ENCODE measurements around the gene IRGM.
"Not testable (repeated sequence)": the region's sequence is repeated elsewhere in the genome, so short reads cannot be mapped to it uniquely, and the experiment has no call there.

The IRGM gene

DNA sequence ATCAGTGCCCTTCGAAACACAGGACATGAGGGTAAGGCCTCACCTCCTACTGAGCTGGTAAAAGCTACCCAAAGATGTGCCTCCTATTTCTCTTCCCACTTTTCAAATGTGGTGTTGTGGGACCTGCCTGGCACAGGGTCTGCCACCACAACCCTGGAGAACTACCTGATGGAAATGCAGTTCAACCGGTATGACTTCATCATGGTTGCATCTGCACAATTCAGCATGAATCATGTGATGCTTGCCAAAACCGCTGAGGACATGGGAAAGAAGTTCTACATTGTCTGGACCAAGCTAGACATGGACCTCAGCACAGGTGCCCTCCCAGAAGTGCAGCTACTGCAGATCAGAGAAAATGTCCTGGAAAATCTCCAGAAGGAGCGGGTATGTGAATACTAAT lies 1.9 kb downstream of the IRGM start:
- H3K79me2 ChIP-seq (ENCODE audit: insufficient read depth, low read depth): no peaks in the 10 kb centered on the region
- no peak overlapping the region for H3K4me2 ChIP-seq
- no peak overlapping the region for H3K4me3 ChIP-seq (IDR thresholded peaks at IDR 0.05; ENCODE audit: insufficient read depth, low read depth, low read length)
- TF ChIP-seq, protein P1, sequence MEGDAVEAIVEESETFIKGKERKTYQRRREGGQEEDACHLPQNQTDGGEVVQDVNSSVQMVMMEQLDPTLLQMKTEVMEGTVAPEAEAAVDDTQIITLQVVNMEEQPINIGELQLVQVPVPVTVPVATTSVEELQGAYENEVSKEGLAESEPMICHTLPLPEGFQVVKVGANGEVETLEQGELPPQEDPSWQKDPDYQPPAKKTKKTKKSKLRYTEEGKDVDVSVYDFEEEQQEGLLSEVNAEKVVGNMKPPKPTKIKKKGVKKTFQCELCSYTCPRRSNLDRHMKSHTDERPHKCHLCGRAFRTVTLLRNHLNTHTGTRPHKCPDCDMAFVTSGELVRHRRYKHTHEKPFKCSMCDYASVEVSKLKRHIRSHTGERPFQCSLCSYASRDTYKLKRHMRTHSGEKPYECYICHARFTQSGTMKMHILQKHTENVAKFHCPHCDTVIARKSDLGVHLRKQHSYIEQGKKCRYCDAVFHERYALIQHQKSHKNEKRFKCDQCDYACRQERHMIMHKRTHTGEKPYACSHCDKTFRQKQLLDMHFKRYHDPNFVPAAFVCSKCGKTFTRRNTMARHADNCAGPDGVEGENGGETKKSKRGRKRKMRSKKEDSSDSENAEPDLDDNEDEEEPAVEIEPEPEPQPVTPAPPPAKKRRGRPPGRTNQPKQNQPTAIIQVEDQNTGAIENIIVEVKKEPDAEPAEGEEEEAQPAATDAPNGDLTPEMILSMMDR (conservative IDR thresholded peaks at IDR 0.05; ENCODE audit: low read depth, low read length): no peak
- H3K27ac ChIP-seq: no peak overlapping the region
- no peaks in the 10 kb centered on the region for H3K36me3 ChIP-seq (ENCODE audit: insufficient read depth)
- H3K4me1 ChIP-seq (ENCODE audit: low read depth, poor library complexity, severe bottlenecking): no peaks in the 10 kb centered on the region
- no peak overlapping the region for H2AFZ ChIP-seq (ENCODE audit: low read depth)
- no peaks in the 10 kb centered on the region for H4K20me1 ChIP-seq (ENCODE audit: insufficient read depth)
- no peaks in the 10 kb centered on the region for H3K27me3 ChIP-seq (ENCODE audit: insufficient read depth, low read depth)
- no peak overlapping the region for H3K9ac ChIP-seq

DNA sequence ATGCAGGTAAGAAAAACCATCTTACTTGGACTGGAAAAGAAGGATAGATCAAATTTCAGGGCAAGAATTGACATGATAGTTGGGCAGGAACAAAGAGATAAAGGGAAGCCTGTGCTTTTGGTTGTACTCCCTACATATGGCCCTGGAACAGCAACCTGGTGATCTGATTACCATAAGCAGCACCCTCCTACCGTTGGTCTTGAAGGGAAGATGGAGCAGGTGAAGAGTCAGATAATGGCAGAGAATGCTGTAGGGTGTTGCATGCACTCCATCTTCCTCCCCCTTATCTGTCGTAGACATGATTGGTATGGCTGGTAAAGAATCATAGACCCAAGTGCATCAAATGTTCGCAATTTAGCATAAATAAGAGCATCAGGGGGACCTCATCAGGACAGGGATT lies 4.7 kb downstream of the IRGM start:
- Histone ChIP-seq H3K4me1 (ENCODE audit: low read depth, poor library complexity, severe bottlenecking) (no peaks in the 10 kb centered on the region), H4K20me1 (ENCODE audit: insufficient read depth) (no peaks in the 10 kb centered on the region), H3K36me3 (ENCODE audit: insufficient read depth) (no peaks in the 10 kb centered on the region), H2AFZ (ENCODE audit: low read depth) (no peak overlapping the region), H3K4me2 (no peak overlapping the region), H3K9ac (no peak overlapping the region), H3K27me3 (ENCODE audit: insufficient read depth, low read depth) (no peaks in the 10 kb centered on the region), H3K27ac (no peak overlapping the region), H3K4me3 (IDR thresholded peaks at IDR 0.05; ENCODE audit: insufficient read depth, low read depth, low read length) (no peak overlapping the region), H3K79me2 (ENCODE audit: insufficient read depth, low read depth) (no peaks in the 10 kb centered on the region)
- TF ChIP-seq, protein P1 (conservative IDR thresholded peaks at IDR 0.05; ENCODE audit: low read depth, low read length): no peak

DNA sequence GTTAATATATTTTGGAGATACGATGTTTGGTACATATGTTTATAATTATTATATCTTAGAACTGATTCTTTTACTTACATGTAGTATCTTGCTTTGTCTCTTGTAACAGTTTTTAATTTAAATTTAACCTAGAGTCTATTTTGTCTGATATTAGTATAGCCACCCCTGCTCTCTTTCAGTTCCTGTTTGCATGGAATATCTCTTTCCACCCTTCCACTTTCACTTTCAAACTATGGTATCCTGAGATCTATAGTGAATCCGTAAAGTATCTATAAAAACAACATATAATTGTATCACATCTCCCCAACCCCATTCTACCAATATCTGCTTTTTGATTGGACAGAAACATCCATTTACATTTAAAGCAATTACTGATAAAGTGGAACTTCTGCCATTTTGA lies 7.2 kb downstream of the IRGM start:
- Histone ChIP-seq H3K27me3 (ENCODE audit: insufficient read depth, low read depth) (no peaks in the 10 kb centered on the region), H3K4me1 (ENCODE audit: low read depth, poor library complexity, severe bottlenecking) (no peaks in the 10 kb centered on the region), H3K79me2 (ENCODE audit: insufficient read depth, low read depth) (no peaks in the 10 kb centered on the region), H3K36me3 (ENCODE audit: insufficient read depth) (no peaks in the 10 kb centered on the region), H4K20me1 (ENCODE audit: insufficient read depth) (no peaks in the 10 kb centered on the region), H2AFZ (ENCODE audit: low read depth) (no peak overlapping the region), H3K4me2 (no peak overlapping the region), H3K27ac (no peak overlapping the region), H3K4me3 (IDR thresholded peaks at IDR 0.05; ENCODE audit: insufficient read depth, low read depth, low read length) (no peak overlapping the region), H3K9ac (no peak overlapping the region)
- TF ChIP-seq, protein P1 (conservative IDR thresholded peaks at IDR 0.05; ENCODE audit: low read depth, low read length): no peak

DNA sequence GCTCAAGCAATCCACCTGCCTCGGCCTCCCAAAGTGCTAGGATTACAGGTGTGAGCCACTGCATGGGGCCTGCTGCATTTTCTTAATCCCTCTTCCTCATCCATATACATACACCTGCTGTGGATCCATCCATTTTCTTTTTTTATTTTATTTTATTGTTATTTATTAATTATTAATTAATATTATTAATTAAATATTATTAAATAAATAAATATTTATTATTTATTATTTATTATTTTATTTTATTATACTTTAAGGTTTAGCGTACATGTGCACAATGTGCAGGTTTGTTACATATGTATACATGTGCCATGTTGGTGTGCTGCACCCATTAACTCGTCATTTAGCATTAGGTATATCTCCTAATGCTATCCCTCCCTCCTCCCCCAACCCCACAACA lies 10.4 kb downstream of the IRGM start:
- H3K4me3 ChIP-seq (IDR thresholded peaks at IDR 0.05; ENCODE audit: insufficient read depth, low read depth, low read length); H3K27me3 ChIP-seq (ENCODE audit: insufficient read depth, low read depth); H2AFZ ChIP-seq (ENCODE audit: low read depth); H3K27ac ChIP-seq; H3K79me2 ChIP-seq (ENCODE audit: insufficient read depth, low read depth); H3K4me2 ChIP-seq; H3K9ac ChIP-seq; H3K36me3 ChIP-seq (ENCODE audit: insufficient read depth); H3K4me1 ChIP-seq (ENCODE audit: low read depth, poor library complexity, severe bottlenecking); H4K20me1 ChIP-seq (ENCODE audit: insufficient read depth): not testable (repeated sequence)

DNA sequence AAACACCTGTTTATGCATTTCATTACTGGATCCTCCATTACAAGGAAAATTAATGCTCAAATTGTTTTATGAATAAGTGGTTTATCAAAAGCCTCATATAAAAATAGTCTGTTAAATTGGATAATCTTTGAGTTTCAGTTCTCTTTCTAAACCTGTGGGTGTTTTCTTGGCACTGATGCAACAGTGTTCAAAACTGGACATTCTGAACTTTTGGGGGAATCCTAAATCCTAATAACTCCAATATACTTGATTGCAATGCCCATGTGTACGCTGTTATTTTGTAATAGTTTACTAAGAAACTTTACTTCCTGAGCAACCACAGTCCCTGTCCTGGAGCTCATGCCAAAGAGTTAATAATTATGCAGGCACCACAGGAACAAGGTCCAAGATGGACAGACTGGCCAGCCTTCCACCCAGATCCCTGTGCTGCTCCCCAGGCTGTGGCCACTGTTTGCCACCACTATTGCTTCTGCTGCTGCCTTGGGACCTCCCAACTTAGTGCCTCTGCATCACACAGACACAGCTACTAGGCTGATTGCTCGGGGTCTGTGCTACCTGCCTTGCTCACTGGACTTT lies 14.0 kb downstream of the IRGM start:
- Histone ChIP-seq H3K4me2 (no peak overlapping the region), H2AFZ (ENCODE audit: low read depth) (no peak overlapping the region), H3K4me3 (IDR thresholded peaks at IDR 0.05; ENCODE audit: insufficient read depth, low read depth, low read length) (no peak overlapping the region)

More for the DNA sequence above, 14.0 kb downstream of the IRGM start:
- H3K27me3 ChIP-seq (ENCODE audit: insufficient read depth, low read depth): no peaks in the 10 kb centered on the region
- H3K36me3 ChIP-seq (ENCODE audit: insufficient read depth): no peaks in the 10 kb centered on the region
- H3K79me2 ChIP-seq (ENCODE audit: insufficient read depth, low read depth): no peaks in the 10 kb centered on the region
- TF ChIP-seq, protein P1 (conservative IDR thresholded peaks at IDR 0.05; ENCODE audit: low read depth, low read length): no peak
- no peaks in the 10 kb centered on the region for H4K20me1 ChIP-seq (ENCODE audit: insufficient read depth)
- H3K27ac ChIP-seq: no peak overlapping the region
- no peaks in the 10 kb centered on the region for H3K4me1 ChIP-seq (ENCODE audit: low read depth, poor library complexity, severe bottlenecking)
- H3K9ac ChIP-seq: no peak overlapping the region

All from KMS-11 (cell line).